Measurements from ENCODE around the gene OR2V2. TPM values are rescaled to one million over a fixed set of nuclear protein-coding genes. Genes with fewer than 3 reads are reported as not detected.

The OR2V2 gene
- polyA plus RNA-seq, 2 of the 4 experiments (the other 2 are of a cell fraction) = not detected

- peak overlapping the region; percentile 76 to 87 for H3K27ac ChIP-seq
- ATAC-seq (peak; percentile 84 to 87), FAIRE-seq (no peak), DNase-seq (ENCODE audit: low read depth in 1 of 2, low spot score in 1 of 2) (peak; percentile 84 to 99)
- POLR2A ChIA-PET = interaction anchor here (0.8 to 3.5 kb wide), 9 partner anchors 11 to 363 kb away, joined by 3 to 34 read pairs (median 5); partner anchors contain the start of gene TRIM7
- TF ChIP-seq CHD4 (IDR thresholded peaks at IDR 0.05; ENCODE audit: borderline replicate concordance) (peak; percentile 35; the same call in 1 of the 2 replicates), SMC3 (IDR thresholded peaks at IDR 0.05) (0 out of 3 replicates have a peak, but pooled peaks have one; percentile 16), RAD21 (conservative IDR thresholded peaks at IDR 0.05 in 1 of 2, IDR thresholded peaks at IDR 0.05 in 1 of 2) (0 out of 5 replicates have a peak, but pooled peaks of 1 of the 2 experiments have one; percentile 1), HMGXB4 (CRISPR knock-in tag; IDR thresholded peaks at IDR 0.05; ENCODE audit: borderline replicate concordance) (peak; percentile 10; the same call in 1 of the 2 replicates), ZSCAN20 (CRISPR knock-in tag; IDR thresholded peaks at IDR 0.05) (peak; percentile 51; the same call in 1 of the 2 replicates), CEBPB (IDR thresholded peaks at IDR 0.05) (peak in 1 of 2 experiments; percentile 23; a peak in 1 of 4 replicates), EHF (CRISPR knock-in tag; IDR thresholded peaks at IDR 0.05) (peak; percentile 48; the same call in 1 of the 2 replicates), HOXA7 (CRISPR knock-in tag; IDR thresholded peaks at IDR 0.05) (no peak), SREBF2 (IDR thresholded peaks at IDR 0.05) (peak; percentile 71), HOXB13 (CRISPR knock-in tag; IDR thresholded peaks at IDR 0.05; ENCODE audit: low read depth) (no peak), EHMT2 (IDR thresholded peaks at IDR 0.05; ENCODE audit: low read depth) (peak; percentile 59; the same call in 1 of the 2 replicates), JUN (IDR thresholded peaks at IDR 0.05) (peak; percentile 28 to 58; a peak in 2 of 5 replicates), MAZ (IDR thresholded peaks at IDR 0.05; ENCODE audit: borderline replicate concordance, low read depth, low read length) (0 out of 2 replicates have a peak, but pooled peaks have one; percentile 56)
- TF ChIP-seq, protein P1, sequence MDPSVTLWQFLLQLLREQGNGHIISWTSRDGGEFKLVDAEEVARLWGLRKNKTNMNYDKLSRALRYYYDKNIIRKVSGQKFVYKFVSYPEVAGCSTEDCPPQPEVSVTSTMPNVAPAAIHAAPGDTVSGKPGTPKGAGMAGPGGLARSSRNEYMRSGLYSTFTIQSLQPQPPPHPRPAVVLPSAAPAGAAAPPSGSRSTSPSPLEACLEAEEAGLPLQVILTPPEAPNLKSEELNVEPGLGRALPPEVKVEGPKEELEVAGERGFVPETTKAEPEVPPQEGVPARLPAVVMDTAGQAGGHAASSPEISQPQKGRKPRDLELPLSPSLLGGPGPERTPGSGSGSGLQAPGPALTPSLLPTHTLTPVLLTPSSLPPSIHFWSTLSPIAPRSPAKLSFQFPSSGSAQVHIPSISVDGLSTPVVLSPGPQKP (IDR thresholded peaks at IDR 0.05; ENCODE audit: low read depth, low read length) = no peak
- TF ChIP-seq, protein P2, sequence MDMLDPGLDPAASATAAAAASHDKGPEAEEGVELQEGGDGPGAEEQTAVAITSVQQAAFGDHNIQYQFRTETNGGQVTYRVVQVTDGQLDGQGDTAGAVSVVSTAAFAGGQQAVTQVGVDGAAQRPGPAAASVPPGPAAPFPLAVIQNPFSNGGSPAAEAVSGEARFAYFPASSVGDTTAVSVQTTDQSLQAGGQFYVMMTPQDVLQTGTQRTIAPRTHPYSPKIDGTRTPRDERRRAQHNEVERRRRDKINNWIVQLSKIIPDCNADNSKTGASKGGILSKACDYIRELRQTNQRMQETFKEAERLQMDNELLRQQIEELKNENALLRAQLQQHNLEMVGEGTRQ (IDR thresholded peaks at IDR 0.05) = no peak
- TF ChIP-seq, protein P3, sequence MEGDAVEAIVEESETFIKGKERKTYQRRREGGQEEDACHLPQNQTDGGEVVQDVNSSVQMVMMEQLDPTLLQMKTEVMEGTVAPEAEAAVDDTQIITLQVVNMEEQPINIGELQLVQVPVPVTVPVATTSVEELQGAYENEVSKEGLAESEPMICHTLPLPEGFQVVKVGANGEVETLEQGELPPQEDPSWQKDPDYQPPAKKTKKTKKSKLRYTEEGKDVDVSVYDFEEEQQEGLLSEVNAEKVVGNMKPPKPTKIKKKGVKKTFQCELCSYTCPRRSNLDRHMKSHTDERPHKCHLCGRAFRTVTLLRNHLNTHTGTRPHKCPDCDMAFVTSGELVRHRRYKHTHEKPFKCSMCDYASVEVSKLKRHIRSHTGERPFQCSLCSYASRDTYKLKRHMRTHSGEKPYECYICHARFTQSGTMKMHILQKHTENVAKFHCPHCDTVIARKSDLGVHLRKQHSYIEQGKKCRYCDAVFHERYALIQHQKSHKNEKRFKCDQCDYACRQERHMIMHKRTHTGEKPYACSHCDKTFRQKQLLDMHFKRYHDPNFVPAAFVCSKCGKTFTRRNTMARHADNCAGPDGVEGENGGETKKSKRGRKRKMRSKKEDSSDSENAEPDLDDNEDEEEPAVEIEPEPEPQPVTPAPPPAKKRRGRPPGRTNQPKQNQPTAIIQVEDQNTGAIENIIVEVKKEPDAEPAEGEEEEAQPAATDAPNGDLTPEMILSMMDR (IDR thresholded peaks at IDR 0.05) = peak; percentile 5; the same call in 1 of the 3 replicates
- TF ChIP-seq, protein P4, sequence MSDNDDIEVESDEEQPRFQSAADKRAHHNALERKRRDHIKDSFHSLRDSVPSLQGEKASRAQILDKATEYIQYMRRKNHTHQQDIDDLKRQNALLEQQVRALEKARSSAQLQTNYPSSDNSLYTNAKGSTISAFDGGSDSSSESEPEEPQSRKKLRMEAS (IDR thresholded peaks at IDR 0.05) = 0 out of 2 replicates have a peak, but pooled peaks have one; percentile 40
- H3K4me2 ChIP-seq = peak overlapping the region; percentile 91
- CTCF ChIA-PET = interaction anchor here (0.7 to 3.9 kb wide), 25 partner anchors 8 to 407 kb away, joined by 3 to 33 read pairs (median 4); no protein-coding TSS in a partner anchor
- H3K9me3 ChIP-seq = no peaks in the 10 kb centered on the region
- peaks cover 21% of the 10 kb centered on the region for H3K4me1 ChIP-seq
- peak overlapping the region; percentile 50 for H3K4me3 ChIP-seq
- 2% methylated on average over 44 of the region's 50 CpGs for WGBS (ENCODE audit: missing lambda C conversion rate)
Measured at GRCh38 chr5:181173420-181174342, 26.3 kb downstream of the OR2V2 start.
